DND-41 (cell line): ENCODE data around the gene GPR15.

Source experiments
- ATAC-seq: fragments of 200-7000 bp; cut with Tn5 transposase; 3 replicates; pipeline ENCODE4 v1.9.1; 2021; ENCODE audit warnings: low read depth; ENCODE audit not compliant: insufficient read depth
- DNase-seq: peaks from one replicate; pipeline ENCODE4 v3.0.0-alpha.2; 2020
- H2AFZ ChIP-seq: 2 replicates; pipeline ENCODE4 v1.6.0; 2012; ENCODE audit warnings: low read depth, low read length
- H3K27ac ChIP-seq: 2 replicates; pipeline ENCODE4 v1.5.1; 2012; ENCODE audit warnings: low read length, inconsistent platforms
- H3K27me3 ChIP-seq: fragments of 200-600 bp; sonication (generic); 2 replicates; pipeline ENCODE4 v1.6.0; 2012; ENCODE audit warnings: low read length, mild to moderate bottlenecking, inconsistent platforms; ENCODE audit not compliant: insufficient read depth, poor library complexity
- H3K36me3 ChIP-seq: 2 replicates; pipeline ENCODE4 v1.5.1; 2012; ENCODE audit warnings: low read length, inconsistent platforms; ENCODE audit not compliant: insufficient read depth
- H3K4me1 ChIP-seq: 2 replicates; pipeline ENCODE4 v1.5.1; 2012; ENCODE audit warnings: mild to moderate bottlenecking, low read length; ENCODE audit not compliant: insufficient read depth
- H3K4me2 ChIP-seq: 2 replicates; pipeline ENCODE4 v1.6.0; 2012; ENCODE audit warnings: mild to moderate bottlenecking, moderate library complexity, low read length, inconsistent platforms; ENCODE audit not compliant: insufficient read depth
- H3K4me3 ChIP-seq, 2 experiments: fragments of 200-600 bp in 1 of 2; shearing (Covaris generic) in 1 of 2; 2 replicates each; pipeline ENCODE4 v1.5.1; 2012 to 2016; ENCODE audit warnings: inconsistent platforms in 2 of 2, low read length in 2 of 2, mild to moderate bottlenecking in 2 of 2, low read depth in 1 of 2, moderate library complexity in 1 of 2
- H3K79me2 ChIP-seq: 2 replicates; pipeline ENCODE4 v1.6.0; 2012; ENCODE audit warnings: low read length, inconsistent platforms; ENCODE audit not compliant: insufficient read depth
- H3K9ac ChIP-seq: 2 replicates; pipeline ENCODE4 v1.6.0; 2012; ENCODE audit warnings: low read depth, mild to moderate bottlenecking, inconsistent platforms, low read length, moderate library complexity
- H3K9me3 ChIP-seq: 2 replicates; pipeline ENCODE4 v1.5.1; 2012; ENCODE audit warnings: low read length, moderate library complexity, mild to moderate bottlenecking, inconsistent platforms; ENCODE audit not compliant: insufficient read depth, severe bottlenecking
- H4K20me1 ChIP-seq: 2 replicates; pipeline ENCODE4 v1.6.0; 2012; ENCODE audit warnings: low read length; ENCODE audit not compliant: insufficient read depth
- CTCF ChIP-seq: IDR thresholded peaks from 2 replicates; pipeline ENCODE4 v1.5.1; 2012; ENCODE audit warnings: borderline replicate concordance, low read length, moderate library complexity, mild to moderate bottlenecking; ENCODE audit not compliant: poor library complexity, severe bottlenecking; ENCODE audit errors: extremely low read depth
- EZH2 ChIP-seq: IDR thresholded peaks from 3 replicates; pipeline ENCODE4 v1.6.1; 2012; ENCODE audit warnings: borderline replicate concordance, low read depth, mild to moderate bottlenecking, moderate library complexity, low read length, inconsistent platforms; ENCODE audit not compliant: severe bottlenecking

The GPR15 gene

GRCh38 chr3:98551236-98551635, 19.5 kb downstream of the GPR15 start:
- H4K20me1 ChIP-seq: no peaks in the 10 kb centered on the region
- no peak overlapping the region for H2AFZ ChIP-seq
- H3K27me3 ChIP-seq: peaks cover 9% of the 10 kb centered on the region
- no peaks in the 10 kb centered on the region for H3K9me3 ChIP-seq
- DNase-seq (no peak), ATAC-seq (no peak)
- H3K9ac ChIP-seq: no peak overlapping the region
- no peak overlapping the region for H3K27ac ChIP-seq
- no peaks in the 10 kb centered on the region for H3K4me1 ChIP-seq
- H3K36me3 ChIP-seq: no peaks in the 10 kb centered on the region
- H3K4me2 ChIP-seq: no peak overlapping the region
- TF ChIP-seq CTCF (no peak), EZH2 (no peak)
- no peaks in the 10 kb centered on the region for H3K79me2 ChIP-seq
- no peak overlapping the region for H3K4me3 ChIP-seq

- DNase-seq (no peak), ATAC-seq (no peak)
- Histone ChIP-seq H3K27me3 (peaks cover 9% of the 10 kb centered on the region), H3K4me2 (no peak overlapping the region), H3K4me1 (no peaks in the 10 kb centered on the region), H3K9ac (no peak overlapping the region), H3K4me3 (no peak overlapping the region), H3K9me3 (no peaks in the 10 kb centered on the region), H3K79me2 (no peaks in the 10 kb centered on the region), H3K36me3 (no peaks in the 10 kb centered on the region), H3K27ac (no peak overlapping the region), H2AFZ (no peak overlapping the region), H4K20me1 (no peaks in the 10 kb centered on the region)
- TF ChIP-seq CTCF (no peak), EZH2 (no peak)
Observed at GRCh38 chr3:98551754-98552153, 20.0 kb downstream of the GPR15 start.

GRCh38 chr3:98552232-98553020, 20.6 kb downstream of the GPR15 start:
- no peaks in the 10 kb centered on the region for H4K20me1 ChIP-seq
- no peaks in the 10 kb centered on the region for H3K9me3 ChIP-seq
- no peak overlapping the region for H3K4me2 ChIP-seq
- no peak overlapping the region for H3K9ac ChIP-seq
- H3K36me3 ChIP-seq: no peaks in the 10 kb centered on the region
- ATAC-seq (no peak), DNase-seq (no peak)
- no peaks in the 10 kb centered on the region for H3K79me2 ChIP-seq
- H2AFZ ChIP-seq: no peak overlapping the region
- H3K4me1 ChIP-seq: no peaks in the 10 kb centered on the region
- peaks cover 9% of the 10 kb centered on the region for H3K27me3 ChIP-seq
- no peak overlapping the region for H3K4me3 ChIP-seq
- no peak overlapping the region for H3K27ac ChIP-seq
- TF ChIP-seq CTCF: no peak
- no peak for TF ChIP-seq EZH2
